Activated naive CD4-positive, alpha-beta T cell treated with anti-CD3 and anti-CD28 coated beads, Interleukin-2, amount 50 U/mL, for 72 hours (primary cell): ENCODE data around the gene DIPK1C. TPM values are rescaled to one million over a fixed set of nuclear protein-coding genes. Genes with fewer than 3 reads are reported as not detected.
A peak's percentile ranks its signal among the peaks of the same experiment; 100 is the strongest.
"Not testable (repeated sequence)": the region's sequence is repeated elsewhere in the genome, so short reads cannot be mapped to it uniquely, and the experiment has no call there.

Experiments used
- ATAC-seq, 2 donors: fragments of 150-1000 bp; cut with Tn5 transposase; 2 replicates each; pipeline ENCODE4 v1.10.0; 2021; ENCODE audit warnings: mild to moderate bottlenecking in 2 of 2, moderate library complexity in 2 of 2
- DNase-seq, 2 donors: peaks; one replicate each; pipeline ENCODE4 v3.0.0; 2021 to 2022; ENCODE audit warnings: low spot score in 2 of 2
- H3K27ac Mint-ChIP-seq, 2 donors: one replicate each; pipeline ENCODE4 v1.8.0; 2022; ENCODE audit warnings: mild to moderate bottlenecking in 2 of 2, mixed read lengths in 2 of 2
- H3K36me3 Mint-ChIP-seq, 2 donors: one replicate each; pipeline ENCODE4 v1.8.0; 2022; ENCODE audit warnings: mixed read lengths in 2 of 2
- H3K9me3 Mint-ChIP-seq, 2 donors: one replicate each; pipeline ENCODE4 v1.8.0; 2022; ENCODE audit warnings: mixed read lengths in 2 of 2
- total RNA-seq, 2 donors: library from RNA; stranded (reverse); gene quantifications; one replicate each; pipeline ENCODE4 v1.2.3, GENCODE V29; 2022

DIPK1C gene
- total RNA-seq = not detected

- H3K36me3 Mint-ChIP-seq = no peaks in the 10 kb centered on the region
These were observed at the start of gene DIPK1C for GRCh38 chr18:74457043-74457724. Gene DIPK1C (minus strand): TSS chr18:74457308. CDS start chr18:74457259, 49 bp downstream.

GRCh38 chr18:74506448-74507084 is 49.5 kb upstream of the DIPK1C start:
- Mint-ChIP-seq H3K9me3 (no peaks in the 10 kb centered on the region), H3K27ac (peak overlapping the region in 1 of 2 donors; percentile 95), H3K36me3 (peaks cover 16 to 20% of the 10 kb centered on the region in 2 donors)
- ATAC-seq (no peak), DNase-seq (no peak)

More at GRCh38 chr18:74457043-74457724, at the start of gene DIPK1C:
- H3K27ac Mint-ChIP-seq = no peak within 1 kb of the TSS
- ATAC-seq (peak in 1 of 2 donors; percentile 60), DNase-seq (peak in 1 of 2 donors; percentile 11)
- H3K9me3 Mint-ChIP-seq = no peaks in the 10 kb centered on the region

GRCh38 chr18:74505776-74506175 is 48.7 kb upstream of the DIPK1C start:
- no peak for ATAC-seq
- Mint-ChIP-seq H3K36me3 (peaks cover 23 to 26% of the 10 kb centered on the region in 2 donors), H3K9me3 (no peaks in the 10 kb centered on the region), H3K27ac (no peak overlapping the region)
- DNase-seq = no peak

GRCh38 chr18:74503137-74503536 is 46.0 kb upstream of the DIPK1C start:
- DNase-seq (no peak), ATAC-seq (no peak)
- H3K9me3 Mint-ChIP-seq = no peaks in the 10 kb centered on the region
- H3K36me3 Mint-ChIP-seq = peaks cover 32 to 33% of the 10 kb centered on the region in 2 donors
- H3K27ac Mint-ChIP-seq = peak overlapping the region; percentile 7 to 48

GRCh38 chr18:74501386-74501785 is 44.3 kb upstream of the DIPK1C start:
- peak overlapping the region; percentile 92 to 96 for H3K27ac Mint-ChIP-seq
- no peak for ATAC-seq
- no peaks in the 10 kb centered on the region for H3K9me3 Mint-ChIP-seq
- DNase-seq = no peak
- peaks cover 25 to 30% of the 10 kb centered on the region in 2 donors for H3K36me3 Mint-ChIP-seq

- Mint-ChIP-seq H3K36me3 (peaks cover 25 to 29% of the 10 kb centered on the region in 2 donors), H3K27ac (peak overlapping the region; percentile 92 to 96)
- not testable (repeated sequence) for H3K9me3 Mint-ChIP-seq, DNase-seq, ATAC-seq
These were observed 43.7 kb upstream of the DIPK1C start for GRCh38 chr18:74500774-74501173.

GRCh38 chr18:74500372-74500771 is 43.3 kb upstream of the DIPK1C start:
- Mint-ChIP-seq H3K36me3 (peaks cover 25 to 29% of the 10 kb centered on the region in 2 donors), H3K27ac (peak overlapping the region; percentile 92 to 96), H3K9me3 (no peaks in the 10 kb centered on the region)
- ATAC-seq (no peak), DNase-seq (no peak)

- peak; percentile 12 to 22 for ATAC-seq
- Mint-ChIP-seq H3K36me3 (peaks cover 25 to 29% of the 10 kb centered on the region in 2 donors), H3K27ac (peak overlapping the region; percentile 92 to 96), H3K9me3 (no peaks in the 10 kb centered on the region)
- DNase-seq = peak in 1 of 2 donors; percentile 40
These were observed 42.5 kb upstream of the DIPK1C start for GRCh38 chr18:74499633-74500032.

GRCh38 chr18:74498712-74499627 is 41.9 kb upstream of the DIPK1C start:
- ATAC-seq = peak; percentile 62 to 69
- Mint-ChIP-seq H3K9me3 (no peaks in the 10 kb centered on the region), H3K36me3 (peaks cover 25 to 29% of the 10 kb centered on the region in 2 donors), H3K27ac (peak overlapping the region; percentile 92 to 96)
- DNase-seq = peak; percentile 74 to 91

GRCh38 chr18:74497778-74498177 is 40.7 kb upstream of the DIPK1C start:
- DNase-seq (no peak), ATAC-seq (no peak)
- H3K36me3 Mint-ChIP-seq = peaks cover 18 to 29% of the 10 kb centered on the region in 2 donors
- H3K9me3 Mint-ChIP-seq = no peaks in the 10 kb centered on the region
- peak overlapping the region; percentile 86 to 96 for H3K27ac Mint-ChIP-seq

GRCh38 chr18:74497324-74497676 is 40.2 kb upstream of the DIPK1C start:
- Mint-ChIP-seq H3K9me3 (no peaks in the 10 kb centered on the region), H3K36me3 (peaks cover 18 to 29% of the 10 kb centered on the region in 2 donors), H3K27ac (peak overlapping the region; percentile 86 to 96)
- DNase-seq (no peak), ATAC-seq (no peak)

GRCh38 chr18:74496508-74497323 is 39.6 kb upstream of the DIPK1C start:
- ATAC-seq = peak; percentile 18 to 19

GRCh38 chr18:74495581-74496507 is 38.7 kb upstream of the DIPK1C start, which contains the start of gene CNDP2:
Gene CNDP2 (plus strand): TSS chr18:74496363. CDS start chr18:74499974, 3,611 bp downstream.
- ATAC-seq = peak; percentile 72 to 83
- no peaks in the 10 kb centered on the region for H3K9me3 Mint-ChIP-seq
- peak within 1 kb of the TSS; percentile 86 to 96 for H3K27ac Mint-ChIP-seq
- peaks cover 12 to 23% of the 10 kb centered on the region in 2 donors for H3K36me3 Mint-ChIP-seq
- peak; percentile 99 to 100 for DNase-seq

More at GRCh38 chr18:74496508-74497323, 39.6 kb upstream of the DIPK1C start:
- Mint-ChIP-seq H3K27ac (peak overlapping the region; percentile 86 to 96), H3K9me3 (no peaks in the 10 kb centered on the region), H3K36me3 (peaks cover 18 to 29% of the 10 kb centered on the region in 2 donors)
- DNase-seq = peak in 1 of 2 donors; percentile 53

- H3K27ac Mint-ChIP-seq = no peak overlapping the region
- no peak for DNase-seq
- ATAC-seq = no peak
These were observed 37.4 kb upstream of the DIPK1C start for GRCh38 chr18:74494514-74494913.

GRCh38 chr18:74493689-74494088 is 36.6 kb upstream of the DIPK1C start:
- H3K36me3 Mint-ChIP-seq = peaks cover 6 to 13% of the 10 kb centered on the region in 2 donors
- DNase-seq (peak in 1 of 2 donors; percentile 43), ATAC-seq (peak in 1 of 2 donors; percentile 19)
- no peak overlapping the region for H3K27ac Mint-ChIP-seq
- H3K9me3 Mint-ChIP-seq = no peaks in the 10 kb centered on the region

More at GRCh38 chr18:74494514-74494913, 37.4 kb upstream of the DIPK1C start:
- H3K36me3 Mint-ChIP-seq = peaks cover 6 to 13% of the 10 kb centered on the region in 2 donors
- H3K9me3 Mint-ChIP-seq = no peaks in the 10 kb centered on the region
